SK-N-MC (cell line): ENCODE measurements around the gene AUTS2.

Experiments used
- EZH2 ChIP-seq: fragments of 200-600 bp; sonication (generic); IDR thresholded peaks from one replicate; pipeline ENCODE4 v1.6.1; 2017; ENCODE audit warnings: antibody characterized with exemption
- POLR2AphosphoS5 ChIP-seq: IDR thresholded peaks from 2 replicates; pipeline ENCODE4 v1.6.1; 2012; ENCODE audit warnings: mild to moderate bottlenecking, low read depth, low read length, borderline replicate concordance

GRCh38 chr7:70720191-70720873 is 1122.1 kb downstream of the AUTS2 start:
- TF ChIP-seq POLR2AphosphoS5 (no peak; the same call in 1 of the 2 replicates), EZH2 (no peak)
